Stimulated activated CD8-positive, alpha-beta memory T cell treated with anti-CD3 and anti-CD28 coated beads, Interleukin-15, amount 100 ng/mL, for 48 hours (primary cell): ENCODE data around the gene NIPBL.
"Not testable (repeated sequence)": the region's sequence is repeated elsewhere in the genome, so short reads cannot be mapped to it uniquely, and the experiment has no call there.

Source experiments
- DNase-seq, 2 donors: peaks; one replicate each; pipeline ENCODE4 v3.0.0-alpha.2; 2020; ENCODE audit warnings: low read depth in 2 of 2

NIPBL gene

GRCh38 chr5:36876299-36876964 lies at the start of gene NIPBL:
Gene NIPBL (plus strand): TSS chr5:36876769. CDS start chr5:36953697, 76,928 bp downstream.
- DNase-seq: peak; percentile 81 to 84

GRCh38 chr5:36832274-36832673 lies 44.3 kb upstream of the NIPBL start:
- no peak for DNase-seq

- no peak for DNase-seq
Measured at GRCh38 chr5:36836831-36837230, 39.7 kb upstream of the NIPBL start.

- DNase-seq: no peak
Measured at GRCh38 chr5:36839489-36840476, 36.8 kb upstream of the NIPBL start.

GRCh38 chr5:36841677-36842076 lies 34.9 kb upstream of the NIPBL start:
- DNase-seq: no peak

GRCh38 chr5:36842087-36842486 lies 34.5 kb upstream of the NIPBL start:
- no peak for DNase-seq

GRCh38 chr5:36844305-36844704 lies 32.3 kb upstream of the NIPBL start:
- DNase-seq: no peak

- not testable (repeated sequence) for DNase-seq
Measured at GRCh38 chr5:36848545-36848944, 28.0 kb upstream of the NIPBL start.

GRCh38 chr5:36852903-36853302 lies 23.7 kb upstream of the NIPBL start:
- DNase-seq: not testable (repeated sequence)

GRCh38 chr5:36854402-36855140 lies 22.0 kb upstream of the NIPBL start:
- DNase-seq: no peak

- DNase-seq: no peak
Measured at GRCh38 chr5:36855141-36855495, 21.5 kb upstream of the NIPBL start.

- DNase-seq: no peak
Measured at GRCh38 chr5:36861871-36862270, 14.7 kb upstream of the NIPBL start.

GRCh38 chr5:36870399-36871040 lies 6.0 kb upstream of the NIPBL start:
- no peak for DNase-seq

- DNase-seq: no peak
Measured at GRCh38 chr5:36874465-36874864, 2.1 kb upstream of the NIPBL start.

GRCh38 chr5:36875051-36875789 lies 1.3 kb upstream of the NIPBL start:
- DNase-seq: peak; percentile 30 to 38

- DNase-seq: peak; percentile 66 to 67
Measured at GRCh38 chr5:36875790-36876298, 725 bp upstream of the NIPBL start.

- DNase-seq: peak; percentile 28 to 32
Measured at GRCh38 chr5:36876965-36877666, 547 bp downstream of the NIPBL start.

- no peak for DNase-seq
Measured at GRCh38 chr5:36877667-36878391, 1.3 kb downstream of the NIPBL start.

GRCh38 chr5:36878392-36879082 lies 2.0 kb downstream of the NIPBL start:
- DNase-seq: no peak
